Skeletal muscle satellite cell (primary cell): Measurements from ENCODE around the gene CHCHD3.
"Not testable (repeated sequence)": the region's sequence is repeated elsewhere in the genome, so short reads cannot be mapped to it uniquely, and the experiment has no call there.

ENCODE experiments used
- H3K27me3 ChIP-seq: 2 replicates; pipeline ENCODE4 v1.7.0; 2013; ENCODE audit warnings: low read length; ENCODE audit not compliant: control insufficient read depth, insufficient read depth
- H3K36me3 ChIP-seq: 2 replicates; pipeline ENCODE4 v1.7.0; 2013; ENCODE audit warnings: mild to moderate bottlenecking, control low read depth, low read length; ENCODE audit not compliant: insufficient read depth
- H3K4me1 ChIP-seq: 2 replicates; pipeline ENCODE4 v1.7.0; 2013; ENCODE audit warnings: low read length; ENCODE audit not compliant: control insufficient read depth, insufficient read depth
- H3K4me2 ChIP-seq: 2 replicates; pipeline ENCODE4 v1.7.0; 2013; ENCODE audit warnings: mild to moderate bottlenecking, low read length
- H3K4me3 ChIP-seq: 2 replicates; pipeline ENCODE4 v1.7.0; 2013; ENCODE audit warnings: low read length
- H3K9ac ChIP-seq: 2 replicates; pipeline ENCODE4 v1.7.0; 2013; ENCODE audit warnings: mild to moderate bottlenecking, low read depth, low read length, moderate library complexity
- H3K9me3 ChIP-seq: replicated peaks from 2 replicates; pipeline ENCODE4 v1.7.0; 2013; ENCODE audit warnings: mild to moderate bottlenecking, control low read depth, low read length

CHCHD3 gene

GRCh38 chr7:133039614-133040013 lies 42.3 kb downstream of the CHCHD3 start:
- Histone ChIP-seq H3K36me3 (no peaks in the 10 kb centered on the region), H3K9me3 (no peaks in the 10 kb centered on the region), H3K4me2 (no peak overlapping the region), H3K27me3 (no peaks in the 10 kb centered on the region), H3K4me3 (no peak overlapping the region), H3K9ac (no peak overlapping the region), H3K4me1 (no peaks in the 10 kb centered on the region)

GRCh38 chr7:133036289-133036688 lies 45.6 kb downstream of the CHCHD3 start:
- Histone ChIP-seq H3K9ac (no peak overlapping the region), H3K4me1 (no peaks in the 10 kb centered on the region), H3K36me3 (no peaks in the 10 kb centered on the region), H3K9me3 (no peaks in the 10 kb centered on the region), H3K4me2 (no peak overlapping the region), H3K27me3 (no peaks in the 10 kb centered on the region), H3K4me3 (no peak overlapping the region)

- not testable (repeated sequence) for H3K4me1 ChIP-seq, H3K27me3 ChIP-seq, H3K9ac ChIP-seq, H3K4me2 ChIP-seq, H3K36me3 ChIP-seq, H3K9me3 ChIP-seq, H3K4me3 ChIP-seq
Observed at GRCh38 chr7:133035240-133035639, 46.6 kb downstream of the CHCHD3 start.

- no peak overlapping the region for H3K4me3 ChIP-seq
- no peaks in the 10 kb centered on the region for H3K27me3 ChIP-seq
- no peak overlapping the region for H3K9ac ChIP-seq
- H3K4me1 ChIP-seq, result no peaks in the 10 kb centered on the region
- no peaks in the 10 kb centered on the region for H3K9me3 ChIP-seq
- H3K4me2 ChIP-seq, result no peak overlapping the region
- no peaks in the 10 kb centered on the region for H3K36me3 ChIP-seq
Observed at GRCh38 chr7:133030346-133030745, 51.5 kb downstream of the CHCHD3 start.

- H3K27me3 ChIP-seq, result no peaks in the 10 kb centered on the region
- no peak overlapping the region for H3K4me2 ChIP-seq
- no peaks in the 10 kb centered on the region for H3K36me3 ChIP-seq
- H3K9me3 ChIP-seq, result no peaks in the 10 kb centered on the region
- no peaks in the 10 kb centered on the region for H3K4me1 ChIP-seq
- no peak overlapping the region for H3K4me3 ChIP-seq
- H3K9ac ChIP-seq, result no peak overlapping the region
Observed at GRCh38 chr7:133029463-133029862, 52.4 kb downstream of the CHCHD3 start.

GRCh38 chr7:133027397-133027796 lies 54.5 kb downstream of the CHCHD3 start:
- H3K27me3 ChIP-seq, result no peaks in the 10 kb centered on the region
- no peak overlapping the region for H3K9ac ChIP-seq
- H3K36me3 ChIP-seq, result no peaks in the 10 kb centered on the region
- H3K4me2 ChIP-seq, result no peak overlapping the region
- H3K4me1 ChIP-seq, result no peaks in the 10 kb centered on the region
- H3K9me3 ChIP-seq, result no peaks in the 10 kb centered on the region
- no peak overlapping the region for H3K4me3 ChIP-seq

GRCh38 chr7:133026210-133026859 lies 55.6 kb downstream of the CHCHD3 start:
- Histone ChIP-seq H3K4me3 (no peak overlapping the region), H3K4me1 (no peaks in the 10 kb centered on the region), H3K9ac (no peak overlapping the region), H3K9me3 (no peaks in the 10 kb centered on the region), H3K27me3 (no peaks in the 10 kb centered on the region), H3K4me2 (no peak overlapping the region), H3K36me3 (peaks cover 3% of the 10 kb centered on the region)

GRCh38 chr7:133025056-133025455 lies 56.8 kb downstream of the CHCHD3 start:
- Histone ChIP-seq H3K4me3 (no peak overlapping the region), H3K9me3 (no peaks in the 10 kb centered on the region), H3K36me3 (peaks cover 6% of the 10 kb centered on the region), H3K27me3 (no peaks in the 10 kb centered on the region), H3K9ac (no peak overlapping the region), H3K4me1 (no peaks in the 10 kb centered on the region), H3K4me2 (no peak overlapping the region)

GRCh38 chr7:133024596-133024995 lies 57.3 kb downstream of the CHCHD3 start:
- Histone ChIP-seq H3K4me2 (no peak overlapping the region), H3K36me3 (peaks cover 6% of the 10 kb centered on the region), H3K4me1 (no peaks in the 10 kb centered on the region), H3K9me3 (no peaks in the 10 kb centered on the region), H3K27me3 (no peaks in the 10 kb centered on the region), H3K4me3 (no peak overlapping the region), H3K9ac (no peak overlapping the region)

- no peaks in the 10 kb centered on the region for H3K9me3 ChIP-seq
- H3K4me2 ChIP-seq, result no peak overlapping the region
- no peak overlapping the region for H3K9ac ChIP-seq
- no peaks in the 10 kb centered on the region for H3K27me3 ChIP-seq
- no peaks in the 10 kb centered on the region for H3K4me1 ChIP-seq
- H3K36me3 ChIP-seq, result peaks cover 6% of the 10 kb centered on the region
- no peak overlapping the region for H3K4me3 ChIP-seq
Observed at GRCh38 chr7:133023370-133024071, 58.4 kb downstream of the CHCHD3 start.

- H3K4me2 ChIP-seq, result no peak overlapping the region
- no peak overlapping the region for H3K4me3 ChIP-seq
- peaks cover 6% of the 10 kb centered on the region for H3K36me3 ChIP-seq
- no peaks in the 10 kb centered on the region for H3K4me1 ChIP-seq
- H3K27me3 ChIP-seq, result no peaks in the 10 kb centered on the region
- no peaks in the 10 kb centered on the region for H3K9me3 ChIP-seq
- H3K9ac ChIP-seq, result no peak overlapping the region
Observed at GRCh38 chr7:133022661-133023060, 59.2 kb downstream of the CHCHD3 start.

GRCh38 chr7:133021196-133021595 lies 60.7 kb downstream of the CHCHD3 start:
- Histone ChIP-seq H3K4me3 (no peak overlapping the region), H3K36me3 (peaks cover 6% of the 10 kb centered on the region), H3K4me2 (no peak overlapping the region), H3K9ac (no peak overlapping the region), H3K9me3 (no peaks in the 10 kb centered on the region), H3K4me1 (no peaks in the 10 kb centered on the region), H3K27me3 (no peaks in the 10 kb centered on the region)
